HG02938 (cell line): ENCODE measurements around the gene BAIAP2.
"Not testable (repeated sequence)": the region's sequence is repeated elsewhere in the genome, so short reads cannot be mapped to it uniquely, and the experiment has no call there.

Experiments
- ATAC-seq: cut with Tn5 transposase; IDR thresholded peaks from one replicate; pipeline ENCODE4 v1.9.1; 2021; ENCODE audit warnings: mild to moderate bottlenecking, moderate library complexity; ENCODE audit not compliant: unreplicated experiment

BAIAP2 gene

DNA sequence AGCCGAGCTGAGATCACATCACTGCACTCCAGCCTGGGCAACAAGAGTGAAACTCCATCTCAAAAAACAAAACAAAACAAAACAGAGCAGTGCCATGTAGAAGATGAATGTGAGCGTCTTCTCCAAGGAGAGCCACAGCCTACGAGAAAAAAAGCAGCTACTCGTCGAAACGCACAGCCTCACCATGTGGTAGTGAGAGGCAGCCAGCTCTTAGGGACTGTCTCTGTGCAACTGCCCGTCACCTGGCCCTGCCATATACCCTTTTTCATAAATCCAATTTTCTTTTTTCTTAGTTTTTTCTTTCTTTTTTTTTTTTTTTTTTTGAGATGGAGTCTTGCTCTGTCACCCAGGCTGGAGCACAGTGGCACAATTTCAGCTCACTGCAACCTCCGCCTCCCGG is 119.1 kb downstream of the BAIAP2 start:
- ATAC-seq: not testable (repeated sequence)

DNA sequence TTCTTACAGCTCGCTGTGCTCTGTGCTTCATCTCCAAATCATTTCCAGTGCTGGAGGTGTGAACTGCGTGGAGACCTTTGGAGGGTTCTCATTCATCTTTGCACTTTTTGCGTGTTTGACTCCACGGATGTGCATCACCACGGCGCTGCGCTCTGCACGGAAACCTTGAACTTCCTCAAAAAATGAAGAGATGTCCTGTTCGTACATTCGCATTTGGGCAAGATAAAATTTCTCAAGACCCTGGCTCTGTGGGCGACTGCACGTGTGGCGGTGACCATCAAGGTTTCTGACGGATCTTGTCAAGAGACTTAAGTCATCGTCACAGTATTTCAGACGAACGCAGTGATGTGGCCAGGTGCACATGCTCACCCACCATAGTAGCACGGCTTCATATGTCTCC is 120.0 kb downstream of the BAIAP2 start:
- ATAC-seq: no peak

DNA sequence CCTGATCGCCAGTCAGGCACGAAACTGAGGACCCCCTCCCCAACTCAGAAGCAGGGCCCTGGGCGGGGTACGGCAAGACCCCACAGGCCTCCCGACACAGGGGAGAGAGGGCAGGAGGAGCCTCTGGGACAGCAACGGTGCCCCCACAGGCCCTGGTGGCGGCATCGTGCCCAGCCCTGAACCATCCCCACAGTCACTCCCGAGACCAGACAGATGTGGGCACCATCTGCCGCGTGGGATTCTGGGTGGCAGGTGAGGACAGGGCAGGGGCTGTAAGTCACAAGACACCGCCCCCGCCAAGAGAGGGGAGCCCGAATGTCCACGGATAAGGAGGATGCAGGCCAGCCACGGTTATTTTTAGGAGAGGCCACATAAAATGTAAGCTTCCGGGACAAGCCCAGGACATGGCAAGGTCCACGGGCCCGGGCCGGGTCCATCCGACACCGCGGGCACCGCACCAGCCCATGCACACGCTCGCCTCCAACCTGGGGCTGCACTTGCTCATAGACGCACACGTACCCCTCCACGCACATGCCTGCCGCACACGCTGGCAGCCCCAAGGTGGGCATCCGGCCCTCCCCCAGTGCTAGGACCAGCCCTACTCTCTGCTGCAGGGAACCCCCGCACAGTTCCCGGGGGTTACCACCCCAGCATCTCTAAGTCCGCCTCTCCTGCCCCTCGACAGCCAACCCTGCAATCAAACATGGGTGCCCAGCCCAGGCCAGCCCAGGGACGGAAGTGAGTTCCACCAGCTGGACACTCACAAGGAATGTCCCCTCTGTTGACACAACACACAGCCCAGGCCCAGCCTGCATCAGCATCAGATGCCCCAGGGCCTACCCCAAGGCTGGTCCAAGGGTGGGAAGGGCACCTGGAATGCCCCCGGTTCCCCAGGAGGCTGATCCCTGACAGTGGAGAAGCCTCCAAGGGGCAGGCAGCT is 122.2 kb downstream of the BAIAP2 start:
- ATAC-seq: no peak

GRCh38 chr17:81157848-81158687 is 123.1 kb downstream of the BAIAP2 start:
- ATAC-seq: no peak

- ATAC-seq: no peak
These were observed 124.0 kb downstream of the BAIAP2 start for GRCh38 chr17:81158688-81159590.

DNA sequence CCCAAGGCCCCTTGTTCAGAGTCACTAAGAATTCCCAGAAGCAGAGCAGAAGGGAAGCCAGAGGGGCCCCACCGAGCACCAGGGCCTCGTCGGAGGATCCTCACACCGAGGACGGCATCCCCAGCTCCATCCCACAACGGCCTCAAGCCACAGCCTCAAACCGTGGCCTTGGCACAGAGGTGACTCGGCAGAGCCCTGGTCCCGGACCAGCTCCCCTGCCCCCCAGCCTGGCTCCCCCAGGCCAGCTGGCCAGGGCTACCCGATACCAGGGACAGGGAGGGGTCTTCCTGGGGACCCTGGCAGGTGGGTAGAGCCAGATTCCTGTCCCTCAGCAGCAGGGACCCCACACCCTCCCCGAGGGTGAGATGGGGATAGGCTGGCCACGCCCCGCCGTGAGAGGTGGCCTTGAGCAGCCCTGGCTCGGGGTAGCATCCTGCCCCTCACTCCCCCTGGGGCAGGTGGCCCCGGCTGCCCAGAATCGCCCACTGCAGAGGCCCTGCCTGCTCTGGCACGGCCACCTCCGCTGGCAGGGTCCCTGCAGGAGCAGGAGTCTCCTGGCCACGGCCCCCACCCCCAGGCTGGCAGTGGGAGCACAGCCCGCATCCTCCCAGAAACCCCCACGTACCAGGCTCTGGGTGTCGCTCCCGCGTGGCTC is 124.8 kb downstream of the BAIAP2 start:
- ATAC-seq: no peak

- ATAC-seq: no peak
These were observed 125.4 kb downstream of the BAIAP2 start for GRCh38 chr17:81160306-81160705.

DNA sequence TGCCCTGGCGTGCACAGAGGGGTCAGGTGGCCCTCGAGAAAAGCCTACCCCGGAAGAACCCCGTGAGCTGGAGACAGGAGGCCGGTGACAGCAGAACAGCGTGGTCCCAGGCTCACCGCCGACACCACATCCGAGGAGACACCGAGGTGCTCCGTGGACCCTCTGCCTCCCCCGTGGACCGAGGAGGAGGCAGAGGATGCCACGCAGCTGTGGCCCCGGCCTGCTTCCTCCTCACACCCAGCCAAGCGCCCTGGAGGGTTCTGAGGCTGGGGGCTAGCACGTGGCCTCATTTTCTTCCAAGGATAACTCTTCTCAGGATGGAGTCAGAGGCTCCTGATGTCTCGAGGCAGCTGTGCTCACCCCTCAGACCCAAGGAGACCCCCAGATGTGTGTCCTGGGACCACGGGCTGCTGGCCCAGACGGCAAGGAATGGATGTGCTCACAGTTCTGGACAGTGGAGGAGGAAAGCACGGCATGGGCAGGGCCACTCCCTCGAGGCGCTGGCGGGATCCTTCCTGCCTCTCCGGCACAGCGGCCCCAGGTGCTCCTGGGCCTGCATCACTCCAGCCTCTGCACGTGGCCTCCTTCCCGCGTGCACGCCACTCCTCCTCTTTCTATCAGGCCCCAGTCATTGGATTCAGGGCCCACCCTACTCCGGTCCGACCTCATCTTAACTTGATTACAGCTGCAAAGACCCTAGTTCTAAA is 125.9 kb downstream of the BAIAP2 start:
- ATAC-seq: no peak

DNA sequence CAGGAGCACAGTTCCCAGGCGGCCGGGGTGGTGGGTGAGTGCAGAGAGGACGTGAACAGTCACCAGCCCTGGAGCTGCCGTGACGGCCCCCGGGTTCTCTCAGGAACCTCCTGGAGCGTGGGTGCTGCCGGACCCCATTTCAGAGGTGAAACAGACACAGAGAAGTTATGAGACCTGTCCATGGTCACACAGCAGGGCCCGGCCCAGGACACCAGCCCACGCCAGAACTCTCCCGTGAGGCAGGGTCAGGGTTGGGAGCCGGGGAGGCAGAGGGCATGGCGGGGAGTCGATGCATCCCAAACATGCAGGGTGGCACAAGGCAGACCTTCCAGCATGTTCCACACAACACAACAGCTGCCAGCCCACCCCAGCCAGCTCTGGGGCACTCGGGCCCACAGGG is 126.6 kb downstream of the BAIAP2 start:
- ATAC-seq: no peak

- no peak for ATAC-seq
These were observed 127.0 kb downstream of the BAIAP2 start for GRCh38 chr17:81161972-81162371.

DNA sequence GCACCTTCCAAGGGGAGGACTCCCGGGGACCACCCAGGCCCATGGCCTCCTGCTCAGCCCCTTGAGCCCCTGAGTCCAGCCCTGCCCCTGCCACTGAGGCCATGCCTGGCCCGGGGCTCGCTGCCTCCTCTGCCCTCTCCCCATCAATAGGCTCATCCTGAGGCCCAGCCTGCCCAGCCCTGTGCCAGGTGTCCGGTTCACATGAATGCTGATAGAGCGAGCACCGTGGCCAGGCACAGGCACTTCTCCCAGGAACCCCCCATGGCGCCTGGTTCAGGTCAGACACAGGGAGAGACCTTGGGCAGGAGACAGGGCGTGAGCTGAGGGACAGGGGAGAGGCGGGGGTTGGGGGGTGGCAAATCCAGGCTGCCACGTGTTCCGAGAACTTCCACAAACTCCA is 127.5 kb downstream of the BAIAP2 start:
- ATAC-seq: no peak

DNA sequence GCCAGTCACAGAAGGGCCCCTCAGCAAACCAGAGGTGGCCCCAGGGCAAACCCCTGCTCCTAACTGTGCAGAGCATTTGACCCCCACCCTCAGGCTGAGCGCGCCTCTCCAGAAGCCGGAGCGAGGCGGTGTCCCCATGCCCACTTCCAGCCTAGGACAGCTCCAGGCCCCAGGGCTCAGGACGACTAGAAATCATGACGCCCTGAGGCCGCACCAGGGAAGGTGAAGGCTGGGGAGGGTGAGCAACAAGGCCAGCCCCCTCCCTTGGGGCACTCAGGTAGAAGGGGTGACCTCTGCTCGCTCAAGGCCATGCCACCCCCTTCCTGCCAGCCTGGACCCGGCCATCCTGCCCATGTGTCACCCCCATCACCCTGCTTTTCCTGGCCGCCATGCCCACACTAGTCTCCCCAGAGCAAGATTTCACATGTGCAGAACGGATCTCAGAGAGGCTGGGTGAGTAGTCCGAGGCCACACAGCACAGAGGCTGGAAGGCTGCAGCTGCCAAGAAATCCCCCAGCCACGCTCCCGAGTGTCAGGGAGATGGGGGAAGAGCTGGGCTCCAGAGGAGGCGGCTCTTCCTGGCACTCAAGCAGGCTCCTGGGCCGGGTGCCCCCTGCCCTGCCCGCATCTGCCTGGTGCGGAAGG is 128.2 kb downstream of the BAIAP2 start:
- no peak for ATAC-seq

DNA sequence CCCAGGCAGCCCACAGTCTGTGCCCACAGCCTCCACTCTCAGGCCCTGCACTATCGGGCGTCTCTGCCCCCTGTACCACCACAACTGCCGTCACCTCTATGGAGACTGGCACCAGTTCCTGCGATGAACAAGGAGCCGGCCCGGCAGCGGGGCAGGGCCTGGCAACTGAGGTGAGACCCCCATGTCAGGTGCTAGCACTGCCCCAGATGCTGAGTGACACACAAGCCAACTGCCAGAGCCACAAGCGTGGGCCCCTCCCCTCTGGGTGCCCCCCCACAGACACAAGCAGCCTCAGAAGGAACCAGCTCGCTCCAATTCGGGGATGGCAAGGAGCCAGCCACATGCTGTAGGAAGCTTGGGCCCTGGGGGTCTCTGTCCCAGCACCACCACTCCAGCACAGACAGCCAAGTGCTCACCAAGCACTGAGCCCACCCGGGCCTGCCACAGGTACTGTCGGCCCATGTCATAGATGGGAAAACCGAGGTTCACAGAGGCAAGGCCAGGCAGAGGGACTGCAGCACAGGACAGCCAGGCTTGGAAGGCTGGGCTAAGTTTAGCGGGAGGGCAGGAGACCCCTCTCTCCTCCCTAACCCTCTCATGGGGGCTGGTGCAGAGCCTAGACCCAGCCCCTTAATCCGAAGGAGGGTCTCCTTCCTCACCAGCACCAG is 128.9 kb downstream of the BAIAP2 start:
- ATAC-seq: no peak

DNA sequence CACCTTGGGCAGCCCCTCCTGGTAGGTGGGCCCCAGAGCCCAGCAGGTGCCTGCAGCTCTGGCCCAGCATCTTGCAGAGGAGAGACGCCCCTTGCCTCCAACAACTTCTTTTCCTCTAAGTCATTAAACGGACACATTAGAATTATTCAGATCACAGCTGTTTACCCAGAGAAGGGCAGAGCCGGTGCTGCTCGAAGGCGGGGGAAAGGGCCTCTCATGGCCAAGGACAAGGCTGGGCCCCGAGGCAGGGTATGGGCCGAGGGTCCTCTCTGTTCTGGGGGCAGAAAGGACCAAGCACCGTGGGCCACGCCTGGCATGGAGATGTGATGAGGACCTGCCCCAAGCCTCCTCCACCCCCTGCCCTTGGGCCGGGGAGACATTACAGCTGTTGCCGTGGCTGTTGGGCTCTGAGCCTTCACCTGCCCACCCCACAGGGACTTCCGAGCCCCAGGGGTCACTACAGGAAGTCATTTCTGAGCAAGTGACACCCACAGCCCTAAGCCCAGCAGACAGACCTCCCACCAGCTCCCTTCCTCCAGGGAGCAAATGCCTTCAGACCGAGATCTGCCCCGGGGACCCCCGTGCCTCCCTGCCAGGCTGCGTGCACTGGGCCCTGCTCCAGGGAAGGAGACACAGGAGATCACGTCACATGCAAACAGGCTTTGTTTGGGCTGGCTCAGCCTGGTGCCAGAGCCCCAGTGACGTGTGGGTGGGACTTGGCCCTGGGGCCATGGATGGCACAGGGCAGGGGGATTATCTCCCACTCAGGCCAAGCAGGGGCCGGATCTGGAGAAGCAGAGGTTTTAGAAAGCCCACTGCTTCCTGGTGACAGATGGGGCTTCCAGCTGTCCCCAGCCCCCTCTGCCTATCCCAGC is 129.7 kb downstream of the BAIAP2 start:
- ATAC-seq: no peak

DNA sequence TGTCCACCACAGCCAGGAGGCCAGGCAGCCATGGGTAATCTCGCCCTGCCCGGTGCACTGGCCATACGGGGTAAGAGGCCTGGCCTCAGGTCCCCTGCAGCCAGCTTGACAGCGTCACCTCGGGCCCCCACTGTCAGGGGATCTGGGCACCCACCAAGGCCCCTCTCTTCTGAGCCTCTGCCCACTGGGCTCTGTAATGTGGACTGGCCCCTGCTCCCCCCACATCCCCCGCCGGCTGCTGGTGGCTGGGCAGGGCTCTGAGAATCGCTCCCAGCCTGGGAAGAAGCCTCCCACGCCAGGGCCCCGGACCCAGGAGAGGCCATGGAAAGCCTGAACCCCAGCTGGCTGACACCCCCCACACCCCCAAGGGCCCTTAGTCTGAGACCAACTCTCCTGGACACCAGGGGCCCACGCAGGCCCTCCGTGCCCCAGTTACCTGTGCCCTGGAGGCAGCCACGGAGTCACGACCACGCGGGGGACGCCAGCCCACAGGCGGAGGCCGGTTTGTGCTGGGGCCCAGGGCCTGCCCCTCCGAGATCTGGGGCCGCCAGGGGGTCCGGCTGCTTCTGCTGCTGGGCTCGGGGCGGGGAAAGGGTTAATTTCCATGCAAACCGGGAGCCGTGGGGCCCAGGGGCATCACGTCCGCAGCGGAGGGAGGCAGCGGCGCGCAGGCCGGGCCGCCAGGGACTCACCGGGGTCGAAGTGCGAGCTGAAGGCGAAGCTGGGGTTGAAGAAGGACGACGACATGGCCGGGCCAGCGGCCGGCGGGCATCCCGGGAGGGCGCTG is 130.5 kb downstream of the BAIAP2 start, which contains the start of gene PVALEF:
TSS of gene PVALEF (plus strand) at position 262 of the 787 bp plus-strand sequence. CDS start 15,720 bp downstream, outside the sequence.
- ATAC-seq: no peak

DNA sequence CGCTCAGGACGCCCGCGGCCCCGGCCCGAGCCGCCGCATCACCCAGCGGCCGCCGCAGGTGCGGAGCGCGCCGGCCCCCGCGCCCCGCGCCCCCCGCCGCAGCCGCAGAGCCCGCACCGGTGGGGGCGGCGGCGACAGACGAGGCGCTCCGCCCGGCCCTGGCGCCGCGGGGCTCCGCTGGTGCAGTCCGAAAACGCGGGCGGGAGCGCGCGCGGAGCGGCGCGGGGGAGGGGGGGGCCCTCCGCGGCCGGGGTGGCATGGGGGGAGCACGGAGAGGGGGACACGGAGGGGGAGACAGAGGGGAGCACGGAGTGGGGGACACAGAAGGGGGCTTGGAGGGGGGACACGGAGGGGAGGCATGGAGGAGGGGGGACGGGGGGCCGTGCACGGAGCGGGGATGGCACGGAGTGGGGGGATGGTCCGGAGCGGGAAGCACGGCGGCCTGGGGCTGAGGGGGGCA is 131.1 kb downstream of the BAIAP2 start, which contains the start of gene AATK:
TSS of gene AATK (minus strand) at position 189 of the 460 bp plus-strand sequence. CDS start 229 bp downstream, outside the sequence.
- ATAC-seq: no peak
